HepG2 (cell line): Measurements from ENCODE around the gene KIF1B.

ENCODE experiments used
- POLR2G ChIP-seq: fragments of 200-400 bp; formaldehyde crosslinking; IDR thresholded peaks from 2 replicates; pipeline ENCODE4 v1.6.1; 2018; ENCODE audit warnings: mild to moderate bottlenecking, low read depth, low read length, moderate library complexity
- ZNF274 ChIP-seq: sonication (generic); formaldehyde crosslinking; IDR thresholded peaks from 2 replicates; pipeline ENCODE4 v1.5.1; 2020; ENCODE audit warnings: mild to moderate bottlenecking, missing genetic modification reagents
- ZNF775 ChIP-seq: sonication (generic); formaldehyde crosslinking; IDR thresholded peaks from 2 replicates; pipeline ENCODE4 v1.4.0; 2020; ENCODE audit warnings: missing genetic modification reagents, mild to moderate bottlenecking, moderate library complexity, borderline replicate concordance
- ZSCAN21 ChIP-seq: sonication (generic); formaldehyde crosslinking; IDR thresholded peaks from 2 replicates; pipeline ENCODE4 v1.8.0; 2022; ENCODE audit warnings: mild to moderate bottlenecking, missing genetic modification reagents, moderate library complexity, borderline replicate concordance

- TF ChIP-seq ZSCAN21 (CRISPR knock-in tag) (no peak), ZNF274 (CRISPR knock-in tag) (no peak), POLR2G (no peak), ZNF775 (CRISPR knock-in tag) (no peak)
These were observed 38.2 kb upstream of the KIF1B start for GRCh38 chr1:10171995-10172669.
